ENCODE measurements around the gene APOL1.
"Not testable (repeated sequence)": the region's sequence is repeated elsewhere in the genome, so short reads cannot be mapped to it uniquely, and the experiment has no call there.

APOL1 gene

DNA sequence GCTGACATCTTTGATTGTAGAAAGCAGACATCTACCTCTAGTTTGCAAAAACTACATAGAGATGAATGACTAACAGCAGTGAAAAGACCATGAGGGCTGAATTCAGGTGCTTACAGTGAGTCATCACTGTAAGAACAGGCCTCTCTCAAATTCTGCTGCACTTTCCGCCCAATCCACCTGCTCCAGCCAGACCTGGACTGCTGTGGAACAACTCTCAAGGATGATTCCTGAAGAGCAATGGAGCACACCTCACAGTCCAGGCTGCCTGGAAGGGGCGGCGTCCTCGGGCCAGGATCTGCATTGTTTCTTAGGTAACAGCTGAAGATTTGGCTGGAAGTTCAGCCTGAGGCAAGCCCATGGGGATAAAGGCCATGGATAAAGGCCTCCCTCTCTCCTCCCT lies 28.7 kb upstream of the APOL1 start:
- DNase-seq (ENCODE audit: insufficient read length, low spot score) (no peak), FAIRE-seq (no peak)

GRCh38 chr22:36225333-36225922 lies 27.5 kb upstream of the APOL1 start:
- no peak for FAIRE-seq
- DNase-seq (ENCODE audit: insufficient read length, low spot score), result no peak

DNA sequence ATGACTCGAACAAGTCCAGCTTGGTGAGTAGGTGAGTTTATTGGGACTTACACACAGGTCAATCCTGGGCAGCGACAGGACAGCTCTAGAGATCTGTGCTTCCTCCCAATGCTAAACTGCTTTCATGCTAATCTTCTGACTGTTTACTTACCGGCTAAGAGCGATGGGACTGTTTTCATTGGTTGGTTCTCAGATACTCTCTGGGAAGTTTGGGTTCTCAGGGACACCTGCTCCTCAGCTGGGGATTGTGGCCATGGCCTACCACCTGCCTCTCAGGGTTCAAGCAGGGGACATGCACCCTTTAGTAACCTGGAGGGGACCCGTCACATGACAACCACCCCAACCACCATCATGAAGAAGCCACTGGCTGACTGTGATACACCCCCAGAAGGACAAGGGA lies 26.7 kb upstream of the APOL1 start:
- FAIRE-seq, result no peak
- DNase-seq (ENCODE audit: insufficient read length, low spot score), result no peak

GRCh38 chr22:36227396-36227795 lies 25.5 kb upstream of the APOL1 start:
- DNase-seq (ENCODE audit: insufficient read length, low spot score) (no peak), FAIRE-seq (no peak)

DNA sequence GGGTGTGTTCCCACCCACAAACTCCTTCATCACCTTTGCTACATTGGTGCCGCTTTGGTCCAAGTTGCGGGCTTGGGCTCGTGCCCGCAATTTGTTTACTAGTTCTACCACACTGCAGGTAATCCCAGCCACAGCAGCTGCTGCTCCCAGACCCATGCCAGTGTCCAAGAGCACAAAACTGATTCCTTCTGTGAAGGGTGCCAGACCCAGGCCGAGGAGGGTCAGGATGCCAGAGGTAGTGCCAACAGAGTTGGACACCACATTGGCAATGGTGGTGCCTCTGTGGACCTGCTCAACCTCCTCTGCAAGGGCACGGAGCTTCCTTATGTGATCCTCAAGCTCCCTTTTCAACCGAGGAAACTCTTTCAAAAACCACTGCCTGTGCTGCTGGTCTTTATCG lies 25.1 kb upstream of the APOL1 start:
- DNase-seq (ENCODE audit: insufficient read length, low spot score) (no peak), FAIRE-seq (no peak)

- DNase-seq (ENCODE audit: insufficient read length, low spot score); FAIRE-seq: not testable (repeated sequence)
Observed at GRCh38 chr22:36228369-36228768, 24.6 kb upstream of the APOL1 start.

DNA sequence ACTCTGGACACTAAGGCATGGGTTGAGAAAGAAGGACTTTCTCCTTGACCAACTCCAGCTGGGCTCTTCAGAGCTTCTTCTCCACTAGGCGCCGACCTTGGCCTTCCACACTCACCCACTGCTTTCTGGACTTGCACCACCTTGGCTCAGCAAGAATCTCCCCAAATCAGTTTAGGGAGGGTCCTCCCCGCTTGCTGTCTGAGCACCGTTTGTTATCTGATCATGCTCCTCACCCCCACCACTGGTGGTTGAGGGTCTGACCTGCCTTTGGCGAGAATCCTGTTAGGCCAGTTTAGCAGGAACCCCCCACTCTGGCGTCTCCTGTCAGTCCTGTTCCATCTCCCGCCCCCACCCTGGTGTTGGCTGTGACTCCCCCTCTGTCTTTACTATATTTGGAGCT lies 24.0 kb upstream of the APOL1 start:
- FAIRE-seq (no peak), DNase-seq (ENCODE audit: insufficient read length, low spot score) (no peak)

- FAIRE-seq, result not testable (repeated sequence)
Observed at GRCh38 chr22:36229649-36230048, 23.3 kb upstream of the APOL1 start.

DNA sequence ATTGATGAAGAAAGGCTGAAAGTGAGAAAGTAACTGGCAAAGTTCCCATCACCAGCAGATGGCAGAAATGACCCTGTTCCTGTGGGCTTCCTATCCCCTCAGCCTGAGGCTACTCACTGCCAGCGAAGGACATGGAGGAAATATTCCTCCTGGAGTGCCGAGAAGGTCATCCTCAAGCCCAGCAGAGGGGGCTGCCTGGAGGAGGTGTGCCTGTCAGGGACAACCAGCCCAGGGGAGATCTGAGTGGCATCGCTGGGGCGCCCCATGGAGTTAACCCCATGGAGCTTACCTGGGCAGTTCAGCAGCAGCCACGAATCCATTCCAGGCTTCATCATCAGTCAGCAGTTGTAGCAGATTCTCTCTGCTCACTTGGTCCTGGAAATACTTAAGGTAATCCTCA lies 21.9 kb upstream of the APOL1 start:
- not testable (repeated sequence) for DNase-seq (ENCODE audit: insufficient read length, low spot score); FAIRE-seq

More at GRCh38 chr22:36229649-36230048, 23.3 kb upstream of the APOL1 start:
- not testable (repeated sequence) for DNase-seq (ENCODE audit: insufficient read length, low spot score)

DNA sequence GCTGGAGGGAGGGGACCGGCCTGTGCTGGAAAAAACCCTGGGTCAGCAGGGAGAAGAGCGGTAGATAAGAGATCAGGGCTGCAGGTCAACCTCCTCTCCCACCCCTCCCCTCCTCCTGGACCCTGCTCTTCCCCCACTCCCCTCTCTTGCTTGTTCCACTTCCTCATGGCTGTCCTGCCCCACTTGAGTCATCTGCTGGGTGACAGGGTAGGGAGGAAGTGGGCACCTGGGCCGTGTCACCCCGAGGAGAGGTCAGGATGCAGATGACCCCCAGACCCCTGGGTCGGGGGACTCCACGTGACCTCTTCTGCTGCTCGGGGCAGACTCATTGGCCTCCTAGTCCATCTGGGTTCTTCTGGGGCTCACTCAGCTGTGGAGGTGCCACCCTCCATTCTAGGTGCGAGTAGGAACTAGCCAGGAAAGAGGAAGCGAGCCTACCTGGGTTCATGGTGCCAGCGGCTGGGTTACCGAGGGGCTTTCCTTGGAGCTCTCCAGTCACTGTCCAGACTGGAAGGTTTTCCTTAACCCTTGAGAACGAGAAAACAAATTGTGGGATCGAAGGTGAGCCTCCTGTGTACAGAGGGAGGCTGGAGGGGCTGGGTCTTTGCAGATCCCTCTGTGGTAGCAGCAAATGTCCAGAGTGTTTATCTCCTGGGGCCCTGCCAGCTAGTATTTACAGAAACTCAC lies 20.1 kb upstream of the APOL1 start:
- DNase-seq (ENCODE audit: insufficient read length, low spot score) (no peak), FAIRE-seq (no peak)

DNA sequence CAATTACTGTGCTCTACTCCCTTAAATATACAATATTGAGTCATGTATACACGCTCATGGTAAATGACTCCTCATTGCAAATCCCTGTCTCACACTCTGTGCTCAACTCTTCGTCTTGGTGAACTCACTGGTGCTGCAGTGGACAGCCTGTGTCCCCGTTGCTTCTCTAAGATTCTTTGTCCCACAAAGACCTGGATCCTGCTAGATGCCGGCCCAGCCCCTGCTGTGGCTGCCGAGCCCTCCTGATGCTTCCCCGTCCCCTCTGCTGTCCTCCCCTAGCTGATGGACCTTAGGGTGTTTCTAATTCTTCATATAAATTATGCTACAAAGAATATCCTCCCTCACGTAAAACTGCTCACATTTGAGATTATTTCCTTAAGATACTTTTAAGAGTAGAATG lies 19.1 kb upstream of the APOL1 start:
- FAIRE-seq (no peak), DNase-seq (ENCODE audit: insufficient read length, low spot score) (no peak)

- DNase-seq (ENCODE audit: insufficient read length, low spot score) (no peak), FAIRE-seq (no peak)
Observed at GRCh38 chr22:36234213-36234612, 18.7 kb upstream of the APOL1 start.

GRCh38 chr22:36234919-36235318 lies 18.0 kb upstream of the APOL1 start:
- no peak for FAIRE-seq
- DNase-seq (ENCODE audit: insufficient read length, low spot score), result no peak

DNA sequence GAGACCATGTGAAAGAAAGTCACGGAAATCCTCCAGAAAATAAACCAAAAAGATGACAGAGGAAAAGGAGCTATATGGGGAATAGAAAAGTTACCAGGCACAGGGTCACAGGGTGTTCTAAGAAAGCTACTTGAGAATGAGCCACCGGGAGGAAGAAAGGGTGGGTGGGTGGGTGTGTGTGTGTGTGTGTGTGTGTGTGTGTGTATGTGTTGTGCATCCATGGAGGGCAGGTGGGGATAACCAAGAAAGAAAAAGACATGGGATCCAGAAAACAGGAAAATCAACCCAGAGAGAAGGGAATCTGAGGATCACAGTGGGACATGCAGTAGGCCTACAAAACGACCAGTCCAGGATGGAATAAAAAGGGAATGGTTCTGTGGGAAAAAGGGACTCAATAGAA lies 17.3 kb upstream of the APOL1 start:
- DNase-seq (ENCODE audit: insufficient read length, low spot score), result no peak
- FAIRE-seq, result no peak

DNA sequence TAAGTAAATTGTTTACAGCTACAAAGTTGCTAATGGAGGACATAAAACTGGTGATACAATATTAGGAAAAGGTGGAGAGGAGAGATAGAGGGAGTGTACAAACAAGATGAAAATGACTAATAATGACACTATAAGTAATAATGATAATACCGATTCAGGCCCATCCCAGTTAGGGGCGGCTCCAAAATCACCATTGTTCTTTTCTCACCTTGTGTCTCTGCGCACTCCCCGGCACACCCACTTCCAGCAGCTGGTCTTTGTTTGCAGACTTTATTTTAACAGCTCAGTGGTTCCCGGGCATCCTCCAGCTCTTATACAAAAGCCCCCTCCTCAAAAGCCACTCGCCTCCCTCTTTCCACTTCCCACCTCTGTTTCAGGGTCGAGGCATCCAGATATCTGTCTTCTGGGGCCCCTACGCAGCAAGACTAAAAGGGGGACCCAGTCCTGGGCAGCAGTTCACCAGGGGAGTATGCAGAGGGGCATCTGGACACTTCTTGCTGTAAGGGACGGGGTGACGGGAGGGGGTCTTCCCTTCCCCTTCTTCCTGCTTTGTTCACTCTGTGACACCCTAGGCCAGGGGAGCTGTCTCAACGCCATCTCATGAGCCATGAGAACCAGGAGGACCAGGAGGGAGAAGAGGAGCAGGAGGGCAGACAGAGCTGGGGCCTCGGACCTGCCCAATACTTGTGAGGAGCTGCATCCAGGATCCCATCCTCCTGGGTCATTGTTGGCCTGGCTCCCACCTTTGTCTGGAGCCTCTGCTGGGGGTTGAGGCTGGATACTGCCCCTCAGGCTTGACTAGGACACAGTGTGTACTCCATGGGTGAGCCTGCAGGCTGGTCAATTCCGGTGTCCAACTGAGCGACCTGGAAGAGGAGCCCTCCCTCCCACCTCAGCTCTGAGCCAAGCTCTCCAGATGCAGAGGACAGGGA lies 16.3 kb upstream of the APOL1 start:
- no peak for FAIRE-seq
- DNase-seq (ENCODE audit: insufficient read length, low spot score), result no peak

DNA sequence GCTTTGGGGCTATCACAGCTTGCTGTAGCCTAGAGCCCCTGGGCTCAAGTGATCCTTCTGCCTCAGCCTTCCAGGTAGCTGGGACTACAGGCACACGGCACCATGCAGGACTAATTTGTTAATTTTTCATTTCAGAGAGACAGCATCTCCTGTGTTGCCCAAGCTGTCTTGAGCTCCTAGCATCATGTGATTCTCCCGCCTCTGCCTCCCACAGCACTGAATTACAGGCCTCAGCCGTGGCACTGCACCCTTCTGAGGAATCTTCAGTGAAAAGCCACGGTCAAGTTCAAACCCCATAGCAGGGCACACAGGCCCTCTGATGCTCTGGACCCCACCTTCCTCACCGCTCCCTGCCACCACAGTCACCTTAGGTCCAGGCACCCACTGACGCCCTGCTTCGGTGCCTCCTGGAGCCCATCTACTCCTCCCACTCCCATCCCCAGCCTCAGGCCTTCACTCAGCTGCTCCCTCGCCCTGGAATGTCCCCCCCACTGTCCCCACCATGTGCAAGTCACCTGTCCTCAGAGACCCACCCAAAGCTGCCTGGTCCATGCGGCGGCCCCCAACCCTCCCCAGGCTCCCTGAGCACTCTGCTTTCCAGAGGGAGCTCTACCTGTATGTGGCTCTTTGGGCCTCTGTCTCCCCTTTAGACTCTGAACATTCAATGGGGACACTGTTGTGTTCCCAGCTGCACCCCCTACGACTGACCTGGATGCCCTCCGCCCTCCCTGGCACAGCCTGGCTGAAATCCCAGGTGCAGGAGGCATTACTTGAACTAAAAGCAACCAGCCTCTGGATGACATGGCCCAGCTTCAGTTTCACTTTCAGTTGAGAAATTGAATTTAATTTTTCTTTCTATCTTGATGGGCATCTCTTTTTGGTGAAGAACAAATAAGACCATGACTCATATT lies 15.2 kb upstream of the APOL1 start:
- DNase-seq (ENCODE audit: insufficient read length, low spot score), result no peak
- no peak for FAIRE-seq

DNA sequence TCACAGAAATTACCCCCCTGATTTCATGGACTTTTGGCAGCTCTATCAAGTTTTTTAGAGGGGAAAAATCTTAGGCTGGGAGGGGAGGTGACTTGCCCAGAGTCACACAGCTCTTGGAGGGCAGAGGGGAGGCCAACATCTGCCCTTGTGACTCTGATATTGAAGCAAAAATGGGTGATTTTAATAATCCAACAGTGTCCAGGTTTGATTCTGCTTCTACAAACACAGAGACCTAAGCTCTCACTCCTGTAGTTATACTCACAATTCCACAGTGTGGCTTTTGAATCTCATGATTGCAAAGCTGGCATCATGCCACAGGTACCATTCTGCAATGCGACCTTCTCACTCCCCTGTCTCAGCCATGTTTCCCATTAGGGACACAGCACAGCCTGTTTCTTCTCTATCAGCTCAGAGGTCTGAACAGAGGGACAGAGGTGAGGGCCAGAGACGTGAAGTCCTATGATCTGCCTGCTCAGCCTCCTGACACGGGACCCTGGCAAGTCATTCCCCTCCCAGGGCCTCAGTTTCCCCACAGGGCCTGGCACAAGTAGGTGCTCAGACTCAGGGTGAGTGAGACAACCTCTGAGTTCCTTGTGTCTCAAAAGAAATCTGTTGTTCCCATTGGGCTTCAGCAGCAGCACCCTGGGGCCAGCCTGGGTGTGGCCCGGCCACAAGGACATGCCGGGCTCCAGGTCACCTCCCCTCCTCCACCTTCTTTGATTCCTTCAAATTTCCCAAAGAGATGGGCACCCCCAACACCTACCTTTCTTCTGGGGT lies 14.4 kb upstream of the APOL1 start:
- FAIRE-seq, result no peak
- DNase-seq (ENCODE audit: insufficient read length, low spot score), result no peak

DNA sequence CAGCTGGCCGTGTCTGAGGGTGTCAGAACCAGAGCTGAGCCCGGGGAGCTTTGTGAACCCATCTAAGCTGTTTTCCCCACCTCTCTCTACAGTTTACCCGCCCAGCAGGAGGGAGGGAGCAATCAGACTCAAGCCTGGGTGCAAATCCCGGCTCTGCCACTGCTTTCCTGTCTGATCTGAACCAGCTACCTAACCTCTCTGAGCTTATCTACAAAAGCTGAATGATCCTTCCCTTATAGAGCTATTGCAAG lies 13.9 kb upstream of the APOL1 start:
- DNase-seq (ENCODE audit: insufficient read length, low spot score), result no peak

GRCh38 chr22:36239401-36240171 lies 13.3 kb upstream of the APOL1 start, which contains the start of gene APOL2:
Gene APOL2 (minus strand): TSS chr22:36239527. CDS start chr22:36233162, 6,365 bp downstream.
- DNase-seq (ENCODE audit: insufficient read length, low spot score) (peak; percentile 83), FAIRE-seq (peak; percentile 71)

More for the DNA sequence above, 13.9 kb upstream of the APOL1 start:
- FAIRE-seq, result no peak

Measured in HTR-8/SVneo (cell line).